ENCODE data around the gene GLYATL1B.
"Not testable (repeated sequence)": the region's sequence is repeated elsewhere in the genome, so short reads cannot be mapped to it uniquely, and the experiment has no call there.

Gene GLYATL1B, protein sequence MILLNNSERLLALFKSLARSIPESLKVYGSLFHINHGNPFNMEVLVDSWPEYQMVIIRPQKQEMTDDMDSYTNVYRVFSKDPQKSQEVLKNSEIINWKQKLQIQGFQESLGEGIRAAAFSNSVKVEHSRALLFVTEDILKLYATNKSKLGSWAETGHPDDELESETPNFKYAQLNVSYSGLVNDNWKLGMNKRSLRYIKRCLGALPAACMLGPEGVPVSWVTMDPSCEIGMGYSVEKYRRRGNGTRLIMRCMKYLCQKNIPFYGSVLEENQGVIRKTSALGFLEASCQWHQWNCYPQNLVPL

DNA sequence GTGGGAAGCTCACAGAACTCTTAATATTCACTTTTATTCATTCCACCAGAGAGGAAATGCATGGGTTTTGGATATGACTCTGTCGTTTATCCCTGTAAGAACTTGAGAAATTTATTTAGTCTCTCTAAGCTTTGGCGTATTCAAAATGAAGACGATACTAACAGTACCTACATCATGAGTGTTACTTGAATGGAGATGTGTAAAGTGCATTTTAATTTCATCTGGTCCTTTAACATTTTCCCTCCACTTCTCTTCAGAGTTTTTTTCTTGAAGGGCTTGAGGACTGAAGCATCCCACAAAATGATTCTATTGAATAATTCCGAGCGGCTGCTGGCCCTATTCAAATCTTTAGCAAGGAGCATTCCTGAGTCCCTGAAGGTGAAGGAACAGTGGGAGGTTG is at the start of gene GLYATL1B:
GLYATL1B (plus strand) TSS at position 301 of the 400 bp plus-strand sequence; CDS start at position 301, 0 bp downstream.
- not testable (repeated sequence) for H3K9me3 ChIP-seq (ENCODE audit: insufficient read depth, low read length); H4K20me1 ChIP-seq (ENCODE audit: low read depth, low read length); H2AFZ ChIP-seq (ENCODE audit: low read depth, low read length, severe bottlenecking); H3K79me2 ChIP-seq (ENCODE audit: insufficient read depth, low read length); H3K27me3 ChIP-seq (ENCODE audit: low read length); H3K4me3 ChIP-seq (ENCODE audit: insufficient read depth, low read length, poor library complexity, severe bottlenecking); H3K9ac ChIP-seq (ENCODE audit: low read length); H3K27ac ChIP-seq (ENCODE audit: low read depth, low read length); H3K9me2 ChIP-seq (replicated peaks; ENCODE audit: insufficient read depth, low read length); H3K36me3 ChIP-seq (ENCODE audit: low read length); H3K4me2 ChIP-seq (ENCODE audit: low read depth, low read length, poor library complexity, severe bottlenecking)
- H3F3A ChIP-seq (ENCODE audit: insufficient read depth), result peaks cover 14% of the 10 kb centered on the region

GRCh38 chr11:59036542-59036941 is 49.6 kb upstream of the GLYATL1B start:
- H3K9me3 ChIP-seq (ENCODE audit: insufficient read depth, low read length); H3K4me2 ChIP-seq (ENCODE audit: low read depth, low read length, poor library complexity, severe bottlenecking); H3K27ac ChIP-seq (ENCODE audit: low read depth, low read length); H3K79me2 ChIP-seq (ENCODE audit: insufficient read depth, low read length); H3K4me3 ChIP-seq (ENCODE audit: insufficient read depth, low read length, poor library complexity, severe bottlenecking); H3F3A ChIP-seq (ENCODE audit: insufficient read depth); H3K27me3 ChIP-seq (ENCODE audit: low read length); H2AFZ ChIP-seq (ENCODE audit: low read depth, low read length, severe bottlenecking); H3K9me2 ChIP-seq (replicated peaks; ENCODE audit: insufficient read depth, low read length); H4K20me1 ChIP-seq (ENCODE audit: low read depth, low read length); H3K9ac ChIP-seq (ENCODE audit: low read length); H3K36me3 ChIP-seq (ENCODE audit: low read length): not testable (repeated sequence)

- H3K4me2 ChIP-seq (ENCODE audit: low read depth, low read length, poor library complexity, severe bottlenecking); H3K36me3 ChIP-seq (ENCODE audit: low read length); H2AFZ ChIP-seq (ENCODE audit: low read depth, low read length, severe bottlenecking); H3K27ac ChIP-seq (ENCODE audit: low read depth, low read length); H3K9ac ChIP-seq (ENCODE audit: low read length); H3K4me3 ChIP-seq (ENCODE audit: insufficient read depth, low read length, poor library complexity, severe bottlenecking); H3K79me2 ChIP-seq (ENCODE audit: insufficient read depth, low read length); H3F3A ChIP-seq (ENCODE audit: insufficient read depth); H4K20me1 ChIP-seq (ENCODE audit: low read depth, low read length); H3K27me3 ChIP-seq (ENCODE audit: low read length); H3K9me3 ChIP-seq (ENCODE audit: insufficient read depth, low read length); H3K9me2 ChIP-seq (replicated peaks; ENCODE audit: insufficient read depth, low read length): not testable (repeated sequence)
These were observed 48.7 kb upstream of the GLYATL1B start for GRCh38 chr11:59037434-59037833.

DNA sequence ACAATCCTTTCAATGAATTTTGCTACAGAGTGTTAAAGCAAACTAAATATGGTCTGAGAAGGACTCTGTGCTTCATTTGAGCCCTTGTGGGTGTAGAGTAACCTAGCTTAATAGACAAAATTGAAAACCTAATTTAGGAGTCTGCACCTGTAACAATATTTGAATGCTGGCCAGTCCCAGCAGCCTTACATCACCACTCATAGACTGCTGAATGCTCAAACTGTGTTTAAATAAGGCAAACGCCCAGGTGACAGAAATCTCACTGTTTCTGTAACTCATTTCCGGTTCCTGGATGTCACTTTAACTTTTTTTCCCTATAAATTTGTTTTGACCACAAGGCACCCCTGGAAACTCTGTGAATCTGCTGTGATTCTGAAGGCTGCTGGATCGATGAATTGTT is 45.5 kb upstream of the GLYATL1B start:
- Histone ChIP-seq H3K9me2 (replicated peaks; ENCODE audit: insufficient read depth, low read length) (no peaks in the 10 kb centered on the region; the same call in 1 of the 2 replicates), H3K79me2 (ENCODE audit: insufficient read depth, low read length) (no peaks in the 10 kb centered on the region), H3K4me2 (ENCODE audit: low read depth, low read length, poor library complexity, severe bottlenecking) (no peak overlapping the region), H3K4me3 (ENCODE audit: insufficient read depth, low read length, poor library complexity, severe bottlenecking) (no peak overlapping the region), H3K36me3 (ENCODE audit: low read length) (no peaks in the 10 kb centered on the region; the same call in 1 of the 2 replicates), H4K20me1 (ENCODE audit: low read depth, low read length) (no peaks in the 10 kb centered on the region), H3K9ac (ENCODE audit: low read length) (no peak overlapping the region), H3F3A (ENCODE audit: insufficient read depth) (no peaks in the 10 kb centered on the region), H3K27ac (ENCODE audit: low read depth, low read length) (no peak overlapping the region), H3K9me3 (ENCODE audit: insufficient read depth, low read length) (no peaks in the 10 kb centered on the region), H2AFZ (ENCODE audit: low read depth, low read length, severe bottlenecking) (no peak overlapping the region), H3K27me3 (ENCODE audit: low read length) (no peaks in the 10 kb centered on the region)
- TF ChIP-seq EZH2phosphoT487 (conservative IDR thresholded peaks at IDR 0.05; ENCODE audit: low read length), result no peak
- no peak for TF ChIP-seq CTCF (IDR thresholded peaks at IDR 0.05; ENCODE audit: insufficient read depth, low read length, poor library complexity, severe bottlenecking)

GRCh38 chr11:59051383-59051782 is 34.7 kb upstream of the GLYATL1B start:
- H3K79me2 ChIP-seq (ENCODE audit: insufficient read depth, low read length); H3K36me3 ChIP-seq (ENCODE audit: low read length); H3K9me3 ChIP-seq (ENCODE audit: insufficient read depth, low read length); H3K27me3 ChIP-seq (ENCODE audit: low read length); H3K4me2 ChIP-seq (ENCODE audit: low read depth, low read length, poor library complexity, severe bottlenecking); H3K9ac ChIP-seq (ENCODE audit: low read length); H4K20me1 ChIP-seq (ENCODE audit: low read depth, low read length); H3K9me2 ChIP-seq (replicated peaks; ENCODE audit: insufficient read depth, low read length); H3K4me3 ChIP-seq (ENCODE audit: insufficient read depth, low read length, poor library complexity, severe bottlenecking); H2AFZ ChIP-seq (ENCODE audit: low read depth, low read length, severe bottlenecking); H3F3A ChIP-seq (ENCODE audit: insufficient read depth); H3K27ac ChIP-seq (ENCODE audit: low read depth, low read length): not testable (repeated sequence)

GRCh38 chr11:59052355-59052754 is 33.8 kb upstream of the GLYATL1B start:
- H3K4me2 ChIP-seq (ENCODE audit: low read depth, low read length, poor library complexity, severe bottlenecking); H3F3A ChIP-seq (ENCODE audit: insufficient read depth); H3K9ac ChIP-seq (ENCODE audit: low read length); H3K9me3 ChIP-seq (ENCODE audit: insufficient read depth, low read length); H3K27me3 ChIP-seq (ENCODE audit: low read length); H3K36me3 ChIP-seq (ENCODE audit: low read length); H3K79me2 ChIP-seq (ENCODE audit: insufficient read depth, low read length); H3K4me3 ChIP-seq (ENCODE audit: insufficient read depth, low read length, poor library complexity, severe bottlenecking); H3K9me2 ChIP-seq (replicated peaks; ENCODE audit: insufficient read depth, low read length); H4K20me1 ChIP-seq (ENCODE audit: low read depth, low read length); H3K27ac ChIP-seq (ENCODE audit: low read depth, low read length); H2AFZ ChIP-seq (ENCODE audit: low read depth, low read length, severe bottlenecking): not testable (repeated sequence)
